ENCODE measurements around the gene ZNF557.

ZNF557 gene

GRCh38 chr19:7130043-7130442, 60.5 kb downstream of the ZNF557 start:
- no peak for DNase-seq

GRCh38 chr19:7132054-7132453, 62.6 kb downstream of the ZNF557 start:
- no peak for DNase-seq

- DNase-seq: no peak
Observed at GRCh38 chr19:7137120-7137519, 67.6 kb downstream of the ZNF557 start.

All from activated effector memory CD4-positive, alpha-beta T cell treated with Interleukin-2 at 50 U/mL for 16 hours (primary cell).